ENCODE measurements around the gene C3orf20.

GRCh38 chr3:14771593-14772497, 96.9 kb downstream of the C3orf20 start:
- TF ChIP-seq CTCF (IDR thresholded peaks at IDR 0.05) (no peak), POLR2A (IDR thresholded peaks at IDR 0.05) (no peak)
